Effector CD4-positive, alpha-beta T cell (primary cell): ENCODE data around the gene MUC5B.
"Not testable (repeated sequence)": the region's sequence is repeated elsewhere in the genome, so short reads cannot be mapped to it uniquely, and the experiment has no call there.

Experiments
- DNase-seq: peaks from one replicate; pipeline ENCODE4 v3.0.0-alpha.2; 2020

The MUC5B gene

DNA sequence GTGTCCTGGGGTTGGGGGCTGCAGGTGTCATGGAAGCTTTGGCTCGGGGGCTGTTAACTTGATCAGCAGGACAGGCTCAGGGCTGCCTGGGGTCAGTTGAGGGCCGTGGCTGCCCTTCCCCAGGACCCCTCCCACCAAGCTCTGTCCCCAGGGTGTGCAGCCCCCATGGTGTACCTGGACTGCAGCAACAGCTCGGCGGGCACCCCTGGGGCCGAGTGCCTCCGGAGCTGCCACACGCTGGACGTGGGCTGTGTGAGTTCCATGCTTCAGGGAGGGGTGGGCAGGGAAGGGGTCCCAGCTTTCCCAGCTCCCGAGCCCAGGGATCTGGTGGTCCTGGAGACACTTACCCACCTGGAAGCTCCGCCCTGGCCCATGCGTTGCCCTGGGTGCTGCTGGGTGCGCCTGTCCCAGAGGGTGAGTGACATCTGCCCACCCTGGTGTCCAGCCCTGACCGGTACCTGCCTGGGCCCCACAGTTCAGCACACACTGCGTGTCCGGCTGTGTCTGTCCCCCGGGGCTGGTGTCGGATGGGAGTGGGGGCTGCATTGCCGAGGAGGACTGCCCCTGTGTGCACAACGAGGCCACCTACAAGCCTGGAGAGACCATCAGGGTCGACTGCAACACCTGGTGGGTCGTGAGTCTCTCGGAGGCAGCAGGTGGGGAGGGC lies 11.3 kb downstream of the MUC5B start:
- DNase-seq = no peak

- no peak for DNase-seq
Observed at GRCh38 chr11:1234771-1235305, 12.0 kb downstream of the MUC5B start.

DNA sequence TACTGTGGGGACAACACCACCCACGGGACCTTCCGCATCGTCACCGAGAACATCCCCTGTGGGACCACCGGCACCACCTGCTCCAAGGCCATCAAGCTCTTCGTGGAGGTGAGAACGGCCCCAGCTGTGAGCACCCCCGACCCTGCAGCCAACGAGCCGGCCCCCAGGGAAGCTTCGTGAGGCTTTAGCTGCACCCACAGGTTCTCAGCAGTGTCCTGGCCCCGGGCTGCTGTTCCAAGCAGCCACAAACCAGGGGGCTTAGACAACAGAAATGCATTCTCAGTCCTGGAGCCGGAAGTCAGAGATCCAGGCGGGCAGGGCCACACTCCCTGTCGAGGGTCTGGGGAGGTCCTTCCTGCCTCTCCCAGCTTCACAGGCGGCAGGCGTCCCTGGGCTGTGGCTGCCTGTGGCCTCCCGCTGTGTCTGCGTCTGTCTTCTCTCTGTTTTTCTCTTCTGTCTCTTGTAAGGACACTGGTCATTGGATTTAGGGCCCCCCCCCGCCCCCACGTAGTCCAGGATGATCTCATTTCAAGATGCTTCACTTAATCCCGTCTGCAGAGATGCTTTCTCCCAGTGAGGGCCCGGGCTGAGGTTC lies 12.5 kb downstream of the MUC5B start:
- no peak for DNase-seq

- DNase-seq = no peak
Observed at GRCh38 chr11:1235901-1236315, 13.0 kb downstream of the MUC5B start.

DNA sequence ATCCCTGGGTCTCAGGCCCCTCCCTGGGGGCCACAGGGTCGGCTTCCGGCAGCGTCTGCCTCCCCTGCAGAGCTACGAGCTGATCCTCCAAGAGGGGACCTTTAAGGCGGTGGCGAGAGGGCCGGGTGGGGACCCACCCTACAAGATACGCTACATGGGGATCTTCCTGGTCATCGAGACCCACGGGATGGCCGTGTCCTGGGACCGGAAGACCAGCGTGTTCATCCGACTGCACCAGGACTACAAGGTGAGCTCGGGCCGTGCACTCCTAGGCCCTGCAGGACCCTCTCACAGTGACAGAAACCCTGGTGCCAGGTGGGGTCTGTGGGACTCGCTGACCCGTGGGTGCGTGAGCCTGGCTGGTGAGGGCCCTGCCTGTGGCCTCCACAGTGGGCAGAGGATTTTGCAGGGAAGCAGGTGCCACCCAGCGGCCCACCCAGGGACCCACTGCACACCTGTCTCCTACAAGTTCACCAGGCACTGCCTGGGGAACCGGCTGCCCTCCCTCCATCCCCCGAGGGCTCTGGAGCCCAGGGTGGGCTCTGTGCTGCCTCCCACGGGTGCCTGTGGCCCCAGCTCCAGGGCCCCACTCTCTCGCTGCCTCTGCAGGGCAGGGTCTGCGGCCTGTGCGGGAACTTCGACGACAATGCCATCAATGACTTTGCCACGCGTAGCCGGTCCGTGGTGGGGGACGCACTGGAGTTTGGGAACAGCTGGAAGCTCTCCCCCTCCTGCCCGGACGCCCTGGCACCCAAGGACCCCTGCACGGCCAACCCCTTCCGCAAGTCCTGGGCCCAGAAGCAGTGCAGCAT lies 13.7 kb downstream of the MUC5B start:
- DNase-seq = no peak

DNA sequence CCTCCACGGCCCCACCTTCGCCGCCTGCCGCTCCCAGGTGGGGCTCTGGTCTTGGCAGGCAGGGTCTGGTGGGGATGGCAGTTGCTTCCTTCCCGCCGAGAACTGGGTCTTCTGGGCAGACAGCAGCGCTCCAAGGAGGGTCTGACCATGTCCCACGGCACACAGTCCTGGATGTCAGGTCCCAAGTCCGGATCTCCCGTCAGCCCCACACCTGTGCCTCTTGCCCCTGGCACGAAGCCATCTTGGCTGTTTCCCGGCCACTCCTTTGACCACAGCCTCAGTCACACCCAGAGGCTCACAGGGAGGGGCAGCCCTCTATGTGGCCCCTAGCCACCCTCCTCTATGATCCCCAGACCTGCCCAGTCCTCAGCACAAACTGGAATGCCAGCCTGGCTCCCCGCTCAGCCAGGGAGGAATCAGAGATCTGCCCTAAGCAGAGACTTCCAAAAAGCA lies 14.3 kb downstream of the MUC5B start:
- DNase-seq = no peak

DNA sequence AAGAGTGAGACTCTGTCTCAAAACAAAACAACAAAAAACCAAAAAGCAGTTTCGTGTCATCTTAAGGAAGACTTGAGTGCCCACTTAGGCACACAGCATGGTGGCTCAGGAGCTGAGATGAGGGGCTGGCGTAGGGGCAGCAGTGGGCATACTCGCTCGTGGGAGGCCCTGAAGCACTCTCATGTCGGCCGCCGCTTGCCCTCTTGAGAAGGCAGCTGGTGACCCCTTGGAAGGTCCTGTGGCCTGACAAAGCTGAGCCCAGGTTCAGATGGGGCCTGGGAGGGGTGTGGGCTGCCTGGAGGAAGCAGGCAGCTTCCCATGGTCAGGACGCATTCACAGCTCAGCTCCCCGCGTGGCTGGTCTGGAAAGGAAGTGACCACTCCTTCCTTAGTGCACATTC lies 15.0 kb downstream of the MUC5B start:
- DNase-seq = no peak

GRCh38 chr11:1238767-1239595 lies 16.1 kb downstream of the MUC5B start:
- DNase-seq = no peak

GRCh38 chr11:1239596-1240205 lies 16.8 kb downstream of the MUC5B start:
- no peak for DNase-seq

DNA sequence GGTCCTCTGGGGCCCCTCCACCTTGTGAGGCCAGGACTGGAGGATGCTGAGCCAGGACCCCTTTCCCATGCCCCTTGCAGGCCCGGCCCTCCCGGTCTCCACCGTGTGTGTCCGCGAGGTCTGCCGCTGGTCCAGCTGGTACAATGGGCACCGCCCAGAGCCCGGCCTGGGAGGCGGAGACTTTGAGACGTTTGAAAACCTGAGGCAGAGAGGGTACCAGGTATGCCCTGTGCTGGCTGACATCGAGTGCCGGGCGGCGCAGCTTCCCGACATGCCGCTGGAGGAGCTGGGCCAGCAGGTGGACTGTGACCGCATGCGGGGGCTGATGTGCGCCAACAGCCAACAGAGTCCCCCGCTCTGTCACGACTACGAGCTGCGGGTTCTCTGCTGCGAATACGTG lies 17.9 kb downstream of the MUC5B start:
- DNase-seq = no peak

GRCh38 chr11:1241706-1242105 lies 18.8 kb downstream of the MUC5B start:
- no peak for DNase-seq

DNA sequence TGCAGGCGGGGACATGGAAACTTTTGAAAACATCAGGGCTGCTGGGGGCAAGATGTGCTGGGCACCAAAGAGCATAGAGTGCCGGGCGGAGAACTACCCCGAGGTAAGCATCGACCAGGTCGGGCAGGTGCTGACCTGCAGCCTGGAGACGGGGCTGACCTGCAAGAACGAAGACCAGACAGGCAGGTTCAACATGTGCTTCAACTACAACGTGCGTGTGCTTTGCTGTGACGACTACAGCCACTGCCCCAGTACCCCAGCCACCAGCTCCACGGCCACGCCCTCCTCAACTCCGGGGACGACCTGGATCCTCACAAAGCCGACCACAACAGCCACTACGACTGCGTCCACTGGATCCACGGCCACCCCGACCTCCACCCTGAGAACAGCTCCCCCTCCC lies 19.4 kb downstream of the MUC5B start:
- DNase-seq = no peak

GRCh38 chr11:1242751-1243150 lies 19.9 kb downstream of the MUC5B start:
- DNase-seq = not testable (repeated sequence)

- DNase-seq = not testable (repeated sequence)
Observed at GRCh38 chr11:1243521-1243920, 20.7 kb downstream of the MUC5B start.

GRCh38 chr11:1244557-1244956 lies 21.7 kb downstream of the MUC5B start:
- DNase-seq = not testable (repeated sequence)

GRCh38 chr11:1245717-1246116 lies 22.9 kb downstream of the MUC5B start:
- not testable (repeated sequence) for DNase-seq

DNA sequence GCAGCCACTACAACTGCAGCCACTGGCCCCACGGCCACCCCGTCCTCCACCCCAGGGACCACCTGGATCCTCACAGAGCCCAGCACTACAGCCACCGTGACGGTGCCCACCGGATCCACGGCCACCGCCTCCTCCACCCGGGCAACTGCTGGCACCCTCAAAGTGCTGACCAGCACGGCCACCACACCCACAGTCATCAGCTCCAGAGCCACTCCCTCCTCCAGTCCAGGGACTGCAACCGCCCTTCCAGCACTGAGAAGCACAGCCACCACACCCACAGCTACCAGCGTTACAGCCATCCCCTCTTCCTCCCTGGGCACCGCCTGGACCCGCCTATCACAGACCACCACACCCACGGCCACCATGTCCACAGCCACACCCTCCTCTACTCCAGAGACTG lies 23.4 kb downstream of the MUC5B start:
- DNase-seq = not testable (repeated sequence)

DNA sequence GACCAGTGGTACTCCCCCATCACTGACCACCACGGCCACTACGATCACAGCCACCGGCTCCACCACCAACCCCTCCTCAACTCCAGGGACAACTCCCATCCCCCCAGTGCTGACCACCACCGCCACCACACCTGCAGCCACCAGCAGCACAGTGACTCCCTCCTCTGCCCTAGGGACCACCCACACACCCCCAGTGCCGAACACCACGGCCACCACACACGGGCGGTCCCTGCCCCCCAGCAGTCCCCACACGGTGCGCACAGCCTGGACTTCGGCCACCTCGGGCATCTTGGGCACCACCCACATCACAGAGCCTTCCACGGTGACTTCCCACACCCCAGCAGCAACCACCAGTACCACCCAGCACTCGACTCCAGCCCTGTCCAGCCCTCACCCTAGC lies 24.2 kb downstream of the MUC5B start:
- DNase-seq = not testable (repeated sequence)

- not testable (repeated sequence) for DNase-seq
Observed at GRCh38 chr11:1248951-1249350, 26.1 kb downstream of the MUC5B start.

GRCh38 chr11:1250411-1250810 lies 27.5 kb downstream of the MUC5B start:
- DNase-seq = not testable (repeated sequence)

GRCh38 chr11:1251236-1251770 lies 28.4 kb downstream of the MUC5B start:
- no peak for DNase-seq
